NT2/D1 (cell line): Measurements from ENCODE around the gene RNGTT.

Experiments used
- DNase-seq: peaks from one replicate; pipeline ENCODE4 v3.0.0-alpha.2; 2011; ENCODE audit warnings: low read depth, low spot score
- H3K27me3 ChIP-seq: 2 replicates; pipeline ENCODE4 v1.6.0; 2011; ENCODE audit warnings: mild to moderate bottlenecking; ENCODE audit not compliant: insufficient read length, insufficient read depth
- H3K36me3 ChIP-seq: 2 replicates; pipeline ENCODE4 v1.6.1; 2011; ENCODE audit warnings: mild to moderate bottlenecking, low read length, mixed read lengths; ENCODE audit not compliant: insufficient read depth, insufficient read length
- H3K4me1 ChIP-seq: 2 replicates; pipeline ENCODE4 v1.5.1; 2011; ENCODE audit not compliant: insufficient read depth, insufficient read length
- H3K4me3 ChIP-seq: 2 replicates; pipeline ENCODE4 v1.5.1; 2011; ENCODE audit warnings: low read depth; ENCODE audit not compliant: insufficient read length
- H3K9ac ChIP-seq: 2 replicates; pipeline ENCODE4 v1.6.0; 2011; ENCODE audit warnings: low read depth; ENCODE audit not compliant: insufficient read length
- H3K9me3 ChIP-seq: 2 replicates; pipeline ENCODE4 v1.5.1; 2011; ENCODE audit warnings: mild to moderate bottlenecking, low read length; ENCODE audit not compliant: insufficient read depth
- SUZ12 ChIP-seq: IDR thresholded peaks from 2 replicates; pipeline ENCODE4 v1.6.1; 2011; ENCODE audit not compliant: insufficient read length, insufficient read depth; ENCODE audit errors: extremely low read depth
- YY1 ChIP-seq: IDR thresholded peaks from 2 replicates; pipeline ENCODE4 v1.6.1; 2011; ENCODE audit not compliant: insufficient read length, insufficient read depth
- ZNF274 ChIP-seq: IDR thresholded peaks from 2 replicates; pipeline ENCODE4 v1.6.1; 2011; ENCODE audit warnings: mild to moderate bottlenecking, low read depth, low read length

The RNGTT gene

DNA sequence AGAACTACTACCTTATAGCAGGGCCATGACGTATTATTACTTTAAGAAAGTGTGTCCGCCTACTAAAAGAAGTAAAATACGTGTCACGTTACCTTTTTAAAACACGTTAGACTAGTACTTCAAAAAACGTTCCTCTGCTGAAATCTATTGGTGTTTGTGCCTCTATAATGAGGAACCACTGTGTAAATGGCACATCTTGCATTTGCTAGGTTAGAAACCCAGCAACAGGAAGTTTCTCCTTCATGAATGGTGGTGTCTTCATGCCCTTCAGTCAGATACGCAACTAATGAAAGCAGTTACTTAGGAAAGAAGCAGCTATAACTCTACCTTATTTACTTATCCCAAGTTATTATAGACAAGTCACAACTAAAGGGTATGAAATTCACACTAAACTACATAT is 343.5 kb downstream of the RNGTT start:
- H3K36me3 ChIP-seq = no peaks in the 10 kb centered on the region
- no peak overlapping the region for H3K4me3 ChIP-seq
- no peaks in the 10 kb centered on the region for H3K4me1 ChIP-seq
- no peaks in the 10 kb centered on the region for H3K9me3 ChIP-seq
- TF ChIP-seq SUZ12 = no peak
- TF ChIP-seq ZNF274 = no peak
- TF ChIP-seq YY1 = no peak
- DNase-seq = no peak
- no peak overlapping the region for H3K9ac ChIP-seq
- H3K27me3 ChIP-seq = no peaks in the 10 kb centered on the region

DNA sequence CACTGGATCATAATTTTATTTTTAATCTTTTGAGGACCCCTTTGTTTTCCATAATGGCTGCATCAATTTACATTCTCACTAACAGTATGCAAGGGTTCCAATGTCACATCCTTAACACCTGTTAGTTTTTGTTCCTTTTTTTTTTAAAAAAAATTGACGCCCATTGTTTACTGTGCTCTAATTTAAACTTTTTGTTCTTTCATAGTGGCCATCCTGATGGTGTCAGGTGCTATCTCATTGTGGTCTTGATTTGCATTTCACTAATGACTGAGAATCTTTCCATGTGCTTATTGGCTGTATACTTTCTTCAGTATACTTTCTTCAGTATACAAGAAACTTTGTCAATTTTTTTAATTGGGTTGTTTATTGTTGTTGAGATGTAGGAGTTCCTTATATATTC is 347.0 kb downstream of the RNGTT start:
- H3K4me1 ChIP-seq = no peaks in the 10 kb centered on the region
- H3K27me3 ChIP-seq = no peaks in the 10 kb centered on the region
- no peak overlapping the region for H3K9ac ChIP-seq
- TF ChIP-seq ZNF274 (no peak), SUZ12 (no peak), YY1 (no peak)
- H3K9me3 ChIP-seq = no peaks in the 10 kb centered on the region
- no peak overlapping the region for H3K4me3 ChIP-seq
- no peak for DNase-seq
- H3K36me3 ChIP-seq = no peaks in the 10 kb centered on the region

DNA sequence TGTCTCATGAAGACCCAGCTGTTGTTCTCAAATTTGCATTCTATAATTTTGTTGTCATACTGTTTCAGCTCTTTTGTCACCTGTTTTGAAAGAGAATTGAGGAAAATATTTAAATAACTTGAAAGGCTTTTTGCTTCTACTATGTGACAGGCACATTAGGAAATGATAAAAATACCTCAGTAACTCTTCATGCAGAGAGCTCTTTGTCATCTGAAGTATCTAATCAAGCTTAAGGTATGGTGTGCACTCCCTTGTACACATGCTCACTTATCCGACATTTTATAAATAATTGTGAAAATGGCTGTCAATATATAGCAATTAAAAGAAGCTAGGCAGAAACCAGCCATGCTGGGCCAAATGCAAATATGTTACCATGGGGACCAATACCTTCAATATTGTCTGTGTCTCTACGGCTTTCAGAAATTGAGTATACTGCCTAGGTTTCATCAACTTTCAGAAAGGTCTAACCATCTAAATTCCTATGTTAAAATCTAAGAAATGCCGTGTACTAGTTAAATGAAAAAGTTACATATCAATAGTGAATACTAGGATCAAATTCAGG is 349.0 kb downstream of the RNGTT start:
- TF ChIP-seq SUZ12 (no peak), ZNF274 (no peak), YY1 (no peak)
- no peak overlapping the region for H3K9ac ChIP-seq
- no peak for DNase-seq
- H3K36me3 ChIP-seq = no peaks in the 10 kb centered on the region
- H3K4me3 ChIP-seq = no peak overlapping the region
- H3K9me3 ChIP-seq = no peaks in the 10 kb centered on the region
- no peaks in the 10 kb centered on the region for H3K27me3 ChIP-seq
- H3K4me1 ChIP-seq = no peaks in the 10 kb centered on the region

DNA sequence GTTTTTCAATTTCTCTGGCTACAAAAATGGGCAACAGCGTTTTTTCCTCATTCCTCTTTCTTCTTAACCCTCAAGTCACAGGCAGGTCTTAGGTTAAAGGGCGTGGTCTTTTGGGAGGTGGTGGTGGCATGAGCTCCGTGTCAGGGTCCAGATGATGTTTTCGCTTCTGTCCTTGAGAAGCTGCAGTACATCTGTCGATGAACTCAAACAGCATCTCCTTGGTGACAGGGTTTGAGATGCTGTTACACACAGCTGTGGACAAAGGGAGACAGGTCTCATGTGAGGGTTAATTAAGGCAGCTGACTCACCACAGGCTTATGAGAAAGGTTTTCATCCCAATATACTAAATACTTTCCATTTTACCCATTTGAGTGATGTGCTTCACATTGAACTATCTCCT is 350.8 kb downstream of the RNGTT start:
- no peak for DNase-seq
- no peak for TF ChIP-seq YY1
- TF ChIP-seq ZNF274 = no peak
- no peak for TF ChIP-seq SUZ12

DNA sequence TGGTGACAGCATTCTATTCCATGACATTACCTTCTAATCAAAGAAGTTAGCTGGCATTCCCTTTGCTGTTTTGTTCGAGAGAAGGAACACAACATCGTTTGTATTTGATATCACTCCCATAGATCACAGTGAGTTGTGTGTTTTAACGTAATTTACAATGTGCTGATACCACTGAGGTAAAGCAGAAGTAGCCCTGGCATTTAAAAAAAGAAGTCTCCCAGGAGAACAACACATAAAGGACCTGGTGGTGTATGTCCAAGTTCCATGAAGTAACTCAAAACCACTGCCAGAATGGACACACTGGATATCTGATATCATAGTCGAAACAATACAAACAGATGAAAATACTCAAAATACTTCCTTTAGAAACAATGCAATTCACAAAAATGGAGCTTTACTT is 351.7 kb downstream of the RNGTT start:
- H3K9me3 ChIP-seq = no peaks in the 10 kb centered on the region
- no peaks in the 10 kb centered on the region for H3K4me1 ChIP-seq
- no peak overlapping the region for H3K9ac ChIP-seq
- TF ChIP-seq YY1 (no peak), ZNF274 (no peak), SUZ12 (no peak)
- no peaks in the 10 kb centered on the region for H3K27me3 ChIP-seq
- no peaks in the 10 kb centered on the region for H3K36me3 ChIP-seq
- no peak for DNase-seq
- H3K4me3 ChIP-seq = no peak overlapping the region

More for the DNA sequence above, 350.8 kb downstream of the RNGTT start:
- H3K9me3 ChIP-seq = no peaks in the 10 kb centered on the region
- H3K9ac ChIP-seq = no peak overlapping the region
- no peaks in the 10 kb centered on the region for H3K27me3 ChIP-seq
- no peaks in the 10 kb centered on the region for H3K36me3 ChIP-seq
- H3K4me1 ChIP-seq = no peaks in the 10 kb centered on the region
- no peak overlapping the region for H3K4me3 ChIP-seq

DNA sequence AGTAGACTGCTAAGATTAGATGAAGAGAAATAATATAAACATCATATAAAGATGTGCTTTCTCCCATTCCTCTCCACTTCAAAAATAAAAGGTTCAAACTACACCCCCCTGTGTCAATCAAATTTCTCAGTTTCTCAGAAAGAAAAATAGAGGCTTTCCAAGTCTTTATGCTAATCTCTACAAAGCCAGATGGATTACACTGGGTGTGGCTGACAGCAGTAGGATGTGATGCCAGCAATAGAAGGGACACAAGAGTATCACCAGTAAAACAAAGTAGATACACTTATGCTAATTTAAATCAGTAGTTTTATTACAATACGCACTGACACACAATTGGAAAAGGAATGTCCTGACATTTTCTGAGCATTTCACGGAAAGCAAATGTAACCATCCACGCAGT is 353.4 kb downstream of the RNGTT start:
- Histone ChIP-seq H3K36me3 (no peaks in the 10 kb centered on the region), H3K9ac (no peak overlapping the region), H3K4me3 (no peak overlapping the region), H3K4me1 (no peaks in the 10 kb centered on the region), H3K9me3 (no peaks in the 10 kb centered on the region), H3K27me3 (no peaks in the 10 kb centered on the region)
- TF ChIP-seq YY1 = no peak
- TF ChIP-seq ZNF274 = no peak
- TF ChIP-seq SUZ12 = no peak
- DNase-seq = no peak

DNA sequence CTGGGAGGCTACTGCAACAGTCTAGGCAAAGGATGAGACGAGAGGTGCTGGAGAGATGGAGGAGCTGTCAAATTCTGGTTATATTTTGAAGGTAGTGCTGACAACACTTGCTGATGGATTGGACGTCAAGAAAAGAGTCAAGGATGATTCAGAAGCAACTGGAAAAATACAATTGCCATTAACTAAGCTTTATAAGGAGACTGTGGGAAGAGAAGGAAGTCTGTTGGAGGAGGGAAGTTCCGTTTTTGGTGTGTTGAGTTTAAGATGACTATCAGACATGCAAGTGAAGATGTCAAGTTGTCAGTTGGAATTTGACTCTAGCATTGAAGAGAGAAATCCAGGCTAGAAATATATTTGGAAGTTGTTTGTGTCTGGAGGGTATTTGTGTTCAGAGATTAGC is 358.1 kb downstream of the RNGTT start:
- H3K9me3 ChIP-seq = no peaks in the 10 kb centered on the region
- no peak for DNase-seq
- TF ChIP-seq YY1 (no peak), ZNF274 (no peak), SUZ12 (no peak)
- H3K36me3 ChIP-seq = no peaks in the 10 kb centered on the region
- no peak overlapping the region for H3K4me3 ChIP-seq
- no peak overlapping the region for H3K9ac ChIP-seq
- H3K4me1 ChIP-seq = no peaks in the 10 kb centered on the region
- no peaks in the 10 kb centered on the region for H3K27me3 ChIP-seq
